ENCODE measurements around the gene SCFD2.

DNA sequence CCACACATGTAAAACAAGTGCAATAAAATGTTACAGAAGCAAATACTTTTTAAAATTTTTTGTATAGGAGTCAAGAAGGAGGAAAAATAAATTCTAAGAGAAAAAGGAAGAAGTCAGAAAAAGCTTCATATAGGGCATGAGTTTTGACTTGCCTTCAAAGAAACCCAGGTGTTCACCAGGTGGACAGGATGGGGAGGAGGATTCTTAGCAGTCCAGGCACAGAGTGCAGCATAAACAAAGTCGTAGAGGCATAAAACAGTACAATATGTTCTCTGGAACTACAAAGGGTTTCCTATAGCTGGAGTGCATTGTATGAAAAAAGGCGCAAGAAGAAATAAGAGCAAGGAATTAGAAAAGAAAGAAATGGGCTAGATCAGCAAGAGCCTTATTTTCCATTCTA lies 1.9 kb upstream of the SCFD2 start:
- TF ChIP-seq, protein P1, sequence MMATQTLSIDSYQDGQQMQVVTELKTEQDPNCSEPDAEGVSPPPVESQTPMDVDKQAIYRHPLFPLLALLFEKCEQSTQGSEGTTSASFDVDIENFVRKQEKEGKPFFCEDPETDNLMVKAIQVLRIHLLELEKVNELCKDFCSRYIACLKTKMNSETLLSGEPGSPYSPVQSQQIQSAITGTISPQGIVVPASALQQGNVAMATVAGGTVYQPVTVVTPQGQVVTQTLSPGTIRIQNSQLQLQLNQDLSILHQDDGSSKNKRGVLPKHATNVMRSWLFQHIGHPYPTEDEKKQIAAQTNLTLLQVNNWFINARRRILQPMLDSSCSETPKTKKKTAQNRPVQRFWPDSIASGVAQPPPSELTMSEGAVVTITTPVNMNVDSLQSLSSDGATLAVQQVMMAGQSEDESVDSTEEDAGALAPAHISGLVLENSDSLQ (IDR thresholded peaks at IDR 0.05) = no peak
- TF ChIP-seq TARDBP (IDR thresholded peaks at IDR 0.05) (no peak), L3MBTL2 (conservative IDR thresholded peaks at IDR 0.05) (no peak), HDGF (IDR thresholded peaks at IDR 0.05; ENCODE audit: borderline replicate concordance) (no peak), FOXK2 (IDR thresholded peaks at IDR 0.05) (no peak), FOXM1 (IDR thresholded peaks at IDR 0.05; ENCODE audit: borderline replicate concordance) (no peak), BHLHE40 (IDR thresholded peaks at IDR 0.05; ENCODE audit: borderline replicate concordance) (no peak), ELF4 (IDR thresholded peaks at IDR 0.05) (no peak), SP1 (IDR thresholded peaks at IDR 0.05) (no peak)
